GM12878 (cell line): Measurements from ENCODE around the gene IKZF1. TPM values are rescaled to one million over a fixed set of nuclear protein-coding genes. Genes with fewer than 3 reads are reported as not detected.

Source experiments
- ATAC-seq: fragments of 200-7000 bp; cut with Tn5 transposase; 3 replicates; pipeline ENCODE4 v1.9.1; 2020; ENCODE audit warnings: mild to moderate bottlenecking, moderate library complexity
- BruUV-seq: library from RNA; stranded (reverse); fragments of 400-500 nt; replicated peaks from 2 replicates; lab custom pipeline; 2021; lab: Mats Ljungman, UMichigan
- CTCF ChIA-PET: fragments of 300-600 bp; sonication (Branson Sonifier 250); formaldehyde crosslinking; extraction: SDS; loops from one replicate; lab custom pipeline; 2021; ENCODE audit warnings: inconsistent platforms; lab: Yijun Ruan, JAX
- POLR2A ChIA-PET: fragments of 350-600 bp; formaldehyde crosslinking; extraction: SDS; loops from one replicate; lab custom pipeline; 2021; ENCODE audit warnings: inconsistent platforms; lab: Charles Lee
- RAD21 ChIA-PET: fragments of 300-600 bp; sonication (Branson Sonifier 250); formaldehyde crosslinking; loops from one replicate; lab custom pipeline; 2023; ENCODE audit warnings: antibody characterized with exemption; ENCODE audit not compliant: unreplicated experiment; lab: Charles Lee
- SMC1A ChIA-PET: fragments of 300-600 bp; sonication (Branson Sonifier 250); formaldehyde crosslinking; loops from one replicate; lab custom pipeline; 2023; ENCODE audit not compliant: unreplicated experiment, uncharacterized antibody; lab: Charles Lee
- DNase-seq: peaks from one replicate; pipeline ENCODE4 v3.0.0-alpha.2; 2011; ENCODE audit warnings: low read depth, low spot score
- FAIRE-seq: peaks from 3 replicates; lab custom pipeline; 2011; peaks lifted over from hg19 to GRCh38; lab: Jason Lieb, UNC
- H2AFZ ChIP-seq: 2 replicates; pipeline ENCODE4 v1.6.0; 2011; ENCODE audit warnings: low read depth, low read length, control low read depth; ENCODE audit not compliant: control insufficient read depth
- H3K27ac ChIP-seq: 2 replicates; pipeline ENCODE4 v1.5.1; 2011; ENCODE audit warnings: control low read depth; ENCODE audit not compliant: control insufficient read depth, insufficient read depth
- H3K27me3 ChIP-seq, 2 experiments: replicated peaks in 1 of 2; 2 replicates each; pipeline versions ENCODE4 v1.6.0 to v1.6.1; 2011; ENCODE audit warnings: low read length in 1 of 2; ENCODE audit not compliant: control insufficient read depth in 2 of 2, insufficient read depth in 2 of 2
- H3K36me3 ChIP-seq, 2 experiments: 2 replicates each; pipeline ENCODE4 v1.5.1; 2011; ENCODE audit warnings: low read length in 1 of 2; ENCODE audit not compliant: control insufficient read depth in 2 of 2, insufficient read depth in 2 of 2
- H3K4me1 ChIP-seq: 2 replicates; pipeline ENCODE4 v1.6.1; 2011; ENCODE audit warnings: mild to moderate bottlenecking, low read length, moderate library complexity, mixed read lengths; ENCODE audit not compliant: control insufficient read depth, insufficient read depth
- H3K4me2 ChIP-seq: 2 replicates; pipeline ENCODE4 v1.6.0; 2011; ENCODE audit warnings: control low read depth; ENCODE audit not compliant: control insufficient read depth, insufficient read depth
- H3K4me3 ChIP-seq: fragments of 200-600 bp; sonication (generic); 2 replicates; pipeline ENCODE4 v1.5.1; 2016
- H3K79me2 ChIP-seq: 2 replicates; pipeline ENCODE4 v1.6.0; 2011; ENCODE audit warnings: low read length; ENCODE audit not compliant: control insufficient read depth, insufficient read depth
- H3K9ac ChIP-seq: 2 replicates; pipeline ENCODE4 v1.8.0; 2011; ENCODE audit warnings: low read length, control low read depth, mixed read lengths; ENCODE audit not compliant: control insufficient read depth, insufficient read depth
- H3K9me3 ChIP-seq: replicated peaks from 3 replicates; pipeline ENCODE4 v1.5.1; 2011; ENCODE audit warnings: mild to moderate bottlenecking, low read length; ENCODE audit not compliant: control insufficient read depth, insufficient read depth
- H4K20me1 ChIP-seq: 2 replicates; pipeline ENCODE4 v1.6.0; 2011; ENCODE audit not compliant: control insufficient read depth, insufficient read depth
- GATAD2B ChIP-seq: fragments of 450-650 bp; conservative IDR thresholded peaks from 2 replicates; pipeline ENCODE4 v1.6.1; 2017; ENCODE audit warnings: low read depth, mild to moderate bottlenecking, moderate library complexity
- PAX8 ChIP-seq: fragments of 450-650 bp; IDR thresholded peaks from 2 replicates; pipeline ENCODE4 v1.6.1; 2017; ENCODE audit warnings: mild to moderate bottlenecking, moderate library complexity
- RUNX3 ChIP-seq: IDR thresholded peaks from 2 replicates; pipeline ENCODE4 v1.6.1; 2012; ENCODE audit warnings: low read length, inconsistent platforms
- SPI1 ChIP-seq: IDR thresholded peaks from 2 replicates; pipeline ENCODE4 v1.6.1; 2011; ENCODE audit warnings: low read depth, mild to moderate bottlenecking, low read length, moderate library complexity, borderline replicate concordance; ENCODE audit not compliant: insufficient read depth
- STAT1 ChIP-seq: fragments of 450-650 bp; conservative IDR thresholded peaks from 2 replicates; pipeline ENCODE4 v1.6.1; 2014; ENCODE audit warnings: antibody characterized with exemption, mild to moderate bottlenecking
- TBL1XR1 ChIP-seq: IDR thresholded peaks from 2 replicates; pipeline ENCODE4 v1.6.1; 2012; ENCODE audit warnings: low read depth, low read length, improper control_type of control experiment
- YBX1 ChIP-seq: fragments of 450-650 bp; IDR thresholded peaks from 2 replicates; pipeline ENCODE4 v1.6.1; 2016; ENCODE audit warnings: antibody characterized with exemption
- WGBS: methylation state at CpG from one replicate; pipeline ENCODE4 v1.1.6; 2016; ENCODE audit warnings: low lambda C conversion rate; ENCODE audit not compliant: insufficient replicate concordance, insufficient coverage; ENCODE audit errors: missing lambda C conversion rate; 5-methylcytosine and 5-hydroxymethylcytosine counted together
- in situ Hi-C: fragments of 300-500 bp; cut with MboI; formaldehyde crosslinking; loops from 9 replicates; pipeline ENCODE4 v1.14.3; 2018; ENCODE audit warnings: mixed read lengths
- intact Hi-C: fragments of 100-400 bp; cut with micrococcal nuclease; formaldehyde crosslinking; loops from one replicate; pipeline ENCODE4 v1.14.2; 2022; ENCODE audit not compliant: unreplicated experiment
- polyA plus RNA-seq, 11 experiments: library from polyadenylated mRNA; depleted of rRNA in 4 of 11; unstranded in 6 of 11; stranded (reverse) in 5 of 11; fragments of >200 nt; fragmentation: Nextera tagmentation in 4 of 11; fragmentation: Illumina TruSeq in 1 of 11; extraction: Ambion mirVana in 4 of 11; extraction: Trizol in 1 of 11; gene quantifications; 1 replicate in 1 of 11; 2 replicates in 10 of 11; pipeline versions ENCODE4 v1.2.1 to v1.2.3, GENCODE V29; 2011 to 2016; ENCODE audit warnings: inconsistent platforms in 2 of 11, missing spikeins in 2 of 11, low read depth in 1 of 11
- total RNA-seq, 4 experiments: library from RNA; depleted of rRNA in 3 of 4; stranded (reverse); fragments of >200 nt in 3 of 4; fragmentation: Illumina TruSeq in 1 of 4; extraction: Trizol in 1 of 4; gene quantifications; 2 replicates each; pipeline versions ENCODE4 v1.2.1 to v1.2.3, GENCODE V29; 2013 to 2021
- TF ChIP-seq, protein P1 (sequence below): fragments of 450-650 bp; IDR thresholded peaks from 2 replicates; pipeline ENCODE4 v1.6.1; 2018; ENCODE audit warnings: borderline replicate concordance, mild to moderate bottlenecking; ENCODE audit not compliant: partially characterized antibody
- TF ChIP-seq, protein P2 (sequence below): IDR thresholded peaks from 2 replicates; pipeline ENCODE4 v1.6.1; 2012; ENCODE audit warnings: mild to moderate bottlenecking, low read depth, low read length
- TF ChIP-seq, protein P3 (sequence below): fragments of 450-650 bp; formaldehyde crosslinking; IDR thresholded peaks from 2 replicates; pipeline ENCODE4 v1.4.0; 2020; ENCODE audit warnings: mild to moderate bottlenecking, moderate library complexity

IKZF1 gene
- total and polyA plus RNA-seq, 10 of the 15 experiments (the other 5 are each of a cell fraction or from before 2014, with no cell fraction given): 27.2 to 125 (median 71.6) TPM

DNA sequence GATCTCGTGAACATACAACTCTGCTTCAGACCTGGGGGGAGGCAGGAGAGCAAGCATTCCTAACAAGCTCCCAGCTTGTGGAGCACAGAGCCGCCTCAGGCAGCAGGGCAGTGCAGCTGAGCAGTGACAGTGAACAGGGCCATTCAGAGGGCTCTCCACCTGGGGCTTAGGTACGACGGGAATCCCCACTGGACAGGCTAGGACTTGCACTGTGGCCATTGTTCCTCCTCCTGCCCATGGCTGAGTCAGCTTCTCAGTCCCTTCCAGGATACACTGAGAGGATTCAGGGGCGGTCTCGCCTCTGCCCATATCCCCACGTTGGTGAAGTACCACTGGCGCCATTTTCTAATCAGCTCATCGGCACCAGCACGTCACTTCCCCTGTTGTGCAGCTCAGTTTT is 74.6 kb downstream of the IKZF1 start:
- H3K9me3 ChIP-seq: no peaks in the 10 kb centered on the region
- H2AFZ ChIP-seq: no peak overlapping the region
- no TSS peak for BruUV-seq
- peak; percentile 61 for ATAC-seq
- H3K4me1 ChIP-seq: no peaks in the 10 kb centered on the region
- no peak overlapping the region for H3K27ac ChIP-seq
- no peak for FAIRE-seq
- intact Hi-C loops (no loop called here), in situ Hi-C loops (no loop called here)
- ChIA-PET POLR2A (interaction anchor here (1.1 kb wide), 1 partner anchor 169 kb away, joined by 3 read pairs; no protein-coding TSS in a partner anchor), CTCF (interaction anchor here (3.9 kb wide), 1 partner anchor 39 kb away, joined by 12 read pairs; no protein-coding TSS in a partner anchor), SMC1A (interaction anchor here (2.6 kb wide), 1 partner anchor 11 kb away, joined by 6 read pairs; no protein-coding TSS in a partner anchor), RAD21 (interaction anchor here (1.3 kb wide), 1 partner anchor 39 kb away, joined by 3 read pairs; no protein-coding TSS in a partner anchor)
- no peak for DNase-seq
- H3K36me3 ChIP-seq: peaks cover 8 to 30% of the 10 kb centered on the region in 2 experiments
- TF ChIP-seq, protein P1, sequence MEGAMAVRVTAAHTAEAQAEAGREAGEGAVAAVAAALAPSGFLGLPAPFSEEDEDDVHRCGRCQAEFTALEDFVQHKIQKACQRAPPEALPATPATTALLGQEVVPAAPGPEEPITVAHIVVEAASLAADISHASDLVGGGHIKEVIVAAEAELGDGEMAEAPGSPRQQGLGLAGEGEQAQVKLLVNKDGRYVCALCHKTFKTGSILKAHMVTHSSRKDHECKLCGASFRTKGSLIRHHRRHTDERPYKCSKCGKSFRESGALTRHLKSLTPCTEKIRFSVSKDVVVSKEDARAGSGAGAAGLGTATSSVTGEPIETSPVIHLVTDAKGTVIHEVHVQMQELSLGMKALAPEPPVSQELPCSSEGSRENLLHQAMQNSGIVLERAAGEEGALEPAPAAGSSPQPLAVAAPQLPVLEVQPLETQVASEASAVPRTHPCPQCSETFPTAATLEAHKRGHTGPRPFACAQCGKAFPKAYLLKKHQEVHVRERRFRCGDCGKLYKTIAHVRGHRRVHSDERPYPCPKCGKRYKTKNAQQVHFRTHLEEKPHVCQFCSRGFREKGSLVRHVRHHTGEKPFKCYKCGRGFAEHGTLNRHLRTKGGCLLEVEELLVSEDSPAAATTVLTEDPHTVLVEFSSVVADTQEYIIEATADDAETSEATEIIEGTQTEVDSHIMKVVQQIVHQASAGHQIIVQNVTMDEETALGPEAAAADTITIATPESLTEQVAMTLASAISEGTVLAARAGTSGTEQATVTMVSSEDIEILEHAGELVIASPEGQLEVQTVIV: no peak
- TF ChIP-seq, protein P2, sequence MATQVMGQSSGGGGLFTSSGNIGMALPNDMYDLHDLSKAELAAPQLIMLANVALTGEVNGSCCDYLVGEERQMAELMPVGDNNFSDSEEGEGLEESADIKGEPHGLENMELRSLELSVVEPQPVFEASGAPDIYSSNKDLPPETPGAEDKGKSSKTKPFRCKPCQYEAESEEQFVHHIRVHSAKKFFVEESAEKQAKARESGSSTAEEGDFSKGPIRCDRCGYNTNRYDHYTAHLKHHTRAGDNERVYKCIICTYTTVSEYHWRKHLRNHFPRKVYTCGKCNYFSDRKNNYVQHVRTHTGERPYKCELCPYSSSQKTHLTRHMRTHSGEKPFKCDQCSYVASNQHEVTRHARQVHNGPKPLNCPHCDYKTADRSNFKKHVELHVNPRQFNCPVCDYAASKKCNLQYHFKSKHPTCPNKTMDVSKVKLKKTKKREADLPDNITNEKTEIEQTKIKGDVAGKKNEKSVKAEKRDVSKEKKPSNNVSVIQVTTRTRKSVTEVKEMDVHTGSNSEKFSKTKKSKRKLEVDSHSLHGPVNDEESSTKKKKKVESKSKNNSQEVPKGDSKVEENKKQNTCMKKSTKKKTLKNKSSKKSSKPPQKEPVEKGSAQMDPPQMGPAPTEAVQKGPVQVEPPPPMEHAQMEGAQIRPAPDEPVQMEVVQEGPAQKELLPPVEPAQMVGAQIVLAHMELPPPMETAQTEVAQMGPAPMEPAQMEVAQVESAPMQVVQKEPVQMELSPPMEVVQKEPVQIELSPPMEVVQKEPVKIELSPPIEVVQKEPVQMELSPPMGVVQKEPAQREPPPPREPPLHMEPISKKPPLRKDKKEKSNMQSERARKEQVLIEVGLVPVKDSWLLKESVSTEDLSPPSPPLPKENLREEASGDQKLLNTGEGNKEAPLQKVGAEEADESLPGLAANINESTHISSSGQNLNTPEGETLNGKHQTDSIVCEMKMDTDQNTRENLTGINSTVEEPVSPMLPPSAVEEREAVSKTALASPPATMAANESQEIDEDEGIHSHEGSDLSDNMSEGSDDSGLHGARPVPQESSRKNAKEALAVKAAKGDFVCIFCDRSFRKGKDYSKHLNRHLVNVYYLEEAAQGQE: no peak
- TF ChIP-seq TBL1XR1: no peak
- no peak for TF ChIP-seq RUNX3
- TF ChIP-seq GATAD2B: no peak
- no peak for TF ChIP-seq PAX8
- TF ChIP-seq YBX1: no peak
- TF ChIP-seq, protein P3, sequence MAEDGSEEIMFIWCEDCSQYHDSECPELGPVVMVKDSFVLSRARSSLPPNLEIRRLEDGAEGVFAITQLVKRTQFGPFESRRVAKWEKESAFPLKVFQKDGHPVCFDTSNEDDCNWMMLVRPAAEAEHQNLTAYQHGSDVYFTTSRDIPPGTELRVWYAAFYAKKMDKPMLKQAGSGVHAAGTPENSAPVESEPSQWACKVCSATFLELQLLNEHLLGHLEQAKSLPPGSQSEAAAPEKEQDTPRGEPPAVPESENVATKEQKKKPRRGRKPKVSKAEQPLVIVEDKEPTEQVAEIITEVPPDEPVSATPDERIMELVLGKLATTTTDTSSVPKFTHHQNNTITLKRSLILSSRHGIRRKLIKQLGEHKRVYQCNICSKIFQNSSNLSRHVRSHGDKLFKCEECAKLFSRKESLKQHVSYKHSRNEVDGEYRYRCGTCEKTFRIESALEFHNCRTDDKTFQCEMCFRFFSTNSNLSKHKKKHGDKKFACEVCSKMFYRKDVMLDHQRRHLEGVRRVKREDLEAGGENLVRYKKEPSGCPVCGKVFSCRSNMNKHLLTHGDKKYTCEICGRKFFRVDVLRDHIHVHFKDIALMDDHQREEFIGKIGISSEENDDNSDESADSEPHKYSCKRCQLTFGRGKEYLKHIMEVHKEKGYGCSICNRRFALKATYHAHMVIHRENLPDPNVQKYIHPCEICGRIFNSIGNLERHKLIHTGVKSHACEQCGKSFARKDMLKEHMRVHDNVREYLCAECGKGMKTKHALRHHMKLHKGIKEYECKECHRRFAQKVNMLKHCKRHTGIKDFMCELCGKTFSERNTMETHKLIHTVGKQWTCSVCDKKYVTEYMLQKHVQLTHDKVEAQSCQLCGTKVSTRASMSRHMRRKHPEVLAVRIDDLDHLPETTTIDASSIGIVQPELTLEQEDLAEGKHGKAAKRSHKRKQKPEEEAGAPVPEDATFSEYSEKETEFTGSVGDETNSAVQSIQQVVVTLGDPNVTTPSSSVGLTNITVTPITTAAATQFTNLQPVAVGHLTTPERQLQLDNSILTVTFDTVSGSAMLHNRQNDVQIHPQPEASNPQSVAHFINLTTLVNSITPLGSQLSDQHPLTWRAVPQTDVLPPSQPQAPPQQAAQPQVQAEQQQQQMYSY (CRISPR knock-in tag): no peak
- TF ChIP-seq STAT1: no peak
- TF ChIP-seq SPI1: no peak
- no peak overlapping the region for H3K4me3 ChIP-seq
- no peaks in the 10 kb centered on the region for H3K27me3 ChIP-seq
- WGBS: 78% methylated on average over 10 of the region's 10 CpGs
- no peaks in the 10 kb centered on the region for H3K79me2 ChIP-seq
- H3K9ac ChIP-seq: no peak overlapping the region
- H4K20me1 ChIP-seq: no peaks in the 10 kb centered on the region; the same call in 1 of the 2 replicates
- H3K4me2 ChIP-seq: no peak overlapping the region
